Liver (tissue), 9 donors: Measurements from ENCODE around the gene SATB2. TPM values are rescaled to one million over a fixed set of nuclear protein-coding genes. Genes with fewer than 3 reads are reported as not detected.

Source experiments
- DNase-seq: peaks from one replicate; pipeline ENCODE4 v3.0.0-alpha.2; 2017; ENCODE audit warnings: low spot score
- H3K27ac ChIP-seq, 2 donors: one replicate each; pipeline ENCODE4 v1.7.0; 2013; ENCODE audit warnings: inconsistent platforms in 2 of 2, low read length in 2 of 2, control low read depth in 1 of 2, low read depth in 1 of 2, mild to moderate bottlenecking in 1 of 2
- H3K27me3 ChIP-seq, 4 donors: one replicate each; pipeline versions ENCODE4 v1.6.1 to v1.7.0; 2013; ENCODE audit warnings: low read length in 3 of 4, inconsistent platforms in 1 of 4, mild to moderate bottlenecking in 1 of 4, moderate library complexity in 1 of 4; ENCODE audit not compliant: control insufficient read depth in 4 of 4, insufficient read depth in 4 of 4
- H3K36me3 ChIP-seq, 4 donors: one replicate each; pipeline versions ENCODE4 v1.6.1 to v1.7.0; 2013; ENCODE audit warnings: low read length in 3 of 4, mild to moderate bottlenecking in 3 of 4, low read depth in 1 of 4, moderate library complexity in 1 of 4; ENCODE audit not compliant: control insufficient read depth in 4 of 4, insufficient read depth in 3 of 4
- H3K4me1 ChIP-seq, 4 donors: one replicate each; pipeline versions ENCODE4 v1.6.1 to v1.7.0; 2013; ENCODE audit warnings: low read length in 3 of 4, mild to moderate bottlenecking in 3 of 4, moderate library complexity in 1 of 4; ENCODE audit not compliant: control insufficient read depth in 4 of 4, insufficient read depth in 4 of 4
- H3K4me3 ChIP-seq, 3 donors: one replicate each; pipeline versions ENCODE4 v1.6.1 to v1.7.0; 2013; ENCODE audit warnings: low read length in 3 of 3, control low read depth in 1 of 3, low read depth in 1 of 3, mild to moderate bottlenecking in 1 of 3
- H3K9ac ChIP-seq, 2 donors: one replicate each; pipeline ENCODE4 v1.7.0; 2013; ENCODE audit warnings: low read length in 2 of 2, mild to moderate bottlenecking in 2 of 2, moderate library complexity in 2 of 2, control low read depth in 1 of 2, low read depth in 1 of 2
- H3K9me3 ChIP-seq, 4 donors: one replicate each; pipeline versions ENCODE4 v1.6.1 to v1.7.0; 2013; ENCODE audit warnings: low read length in 3 of 4; ENCODE audit not compliant: control insufficient read depth in 4 of 4
- ATF3 ChIP-seq: IDR thresholded peaks from 2 replicates; pipeline ENCODE4 v1.6.1; 2016; ENCODE audit warnings: antibody characterized with exemption
- CTCF ChIP-seq: fragments of 150-350 bp; IDR thresholded peaks from 2 replicates; pipeline ENCODE4 v1.5.1; 2017; ENCODE audit warnings: improper control_type of control experiment, low read depth, low read length; ENCODE audit not compliant: missing input control
- EGR1 ChIP-seq, 2 donors: IDR thresholded peaks; 2 replicates each; pipeline ENCODE4 v1.6.1; 2016 to 2018; ENCODE audit warnings: antibody characterized with exemption in 2 of 2, low read depth in 2 of 2
- FOXA1 ChIP-seq: IDR thresholded peaks from 2 replicates; pipeline ENCODE4 v1.6.1; 2016; ENCODE audit warnings: antibody characterized with exemption
- FOXA2 ChIP-seq: IDR thresholded peaks from 2 replicates; pipeline ENCODE4 v1.6.1; 2016; ENCODE audit warnings: antibody characterized with exemption
- GABPA ChIP-seq, 2 donors: IDR thresholded peaks in 1 of 2; conservative IDR thresholded peaks in 1 of 2; 2 replicates each; pipeline ENCODE4 v1.6.1; 2016; ENCODE audit warnings: antibody characterized with exemption in 2 of 2, mild to moderate bottlenecking in 1 of 2, moderate library complexity in 1 of 2
- HNF4A ChIP-seq, 2 donors: conservative IDR thresholded peaks; 2 replicates each; pipeline ENCODE4 v1.6.1; 2016; ENCODE audit warnings: antibody characterized with exemption in 2 of 2, mild to moderate bottlenecking in 2 of 2
- HNF4G ChIP-seq: IDR thresholded peaks from 2 replicates; pipeline ENCODE4 v1.6.1; 2016; ENCODE audit warnings: antibody characterized with exemption
- JUND ChIP-seq, 2 donors: IDR thresholded peaks; 2 replicates each; pipeline ENCODE4 v1.6.1; 2016; ENCODE audit warnings: antibody characterized with exemption in 2 of 2
- MAX ChIP-seq: IDR thresholded peaks from 2 replicates; pipeline ENCODE4 v1.6.1; 2016; ENCODE audit warnings: antibody characterized with exemption
- NR2F2 ChIP-seq: IDR thresholded peaks from 2 replicates; pipeline ENCODE4 v1.6.1; 2016; ENCODE audit warnings: antibody characterized with exemption
- RAD21 ChIP-seq, 2 donors: IDR thresholded peaks; 2 replicates each; pipeline ENCODE4 v1.6.1; 2016; ENCODE audit warnings: antibody characterized with exemption in 2 of 2, mild to moderate bottlenecking in 2 of 2
- REST ChIP-seq: IDR thresholded peaks from 2 replicates; pipeline ENCODE4 v1.6.1; 2016; ENCODE audit warnings: antibody characterized with exemption, mild to moderate bottlenecking
- RXRA ChIP-seq, 2 donors: IDR thresholded peaks; 2 replicates each; pipeline ENCODE4 v1.6.1; 2017 to 2018; ENCODE audit warnings: antibody characterized with exemption in 2 of 2, mild to moderate bottlenecking in 1 of 2
- SP1 ChIP-seq: IDR thresholded peaks from 2 replicates; pipeline ENCODE4 v1.6.1; 2018; ENCODE audit warnings: antibody characterized with exemption, mild to moderate bottlenecking
- TAF1 ChIP-seq: conservative IDR thresholded peaks from 2 replicates; pipeline ENCODE4 v1.6.1; 2016; ENCODE audit warnings: antibody characterized with exemption, mild to moderate bottlenecking
- YY1 ChIP-seq: IDR thresholded peaks from 2 replicates; pipeline ENCODE4 v1.6.1; 2016; ENCODE audit warnings: antibody characterized with exemption, mild to moderate bottlenecking
- ZBTB33 ChIP-seq: IDR thresholded peaks from 2 replicates; pipeline ENCODE4 v1.6.1; 2016; ENCODE audit warnings: antibody characterized with exemption
- WGBS: extraction: QIAGEN DNeasy Blood & Tissue Kit; methylation state at CpG from one replicate; pipeline ENCODE4 v1.1.7; 2013; 5-methylcytosine and 5-hydroxymethylcytosine counted together
- polyA plus RNA-seq, 2 donors: library from polyadenylated mRNA; stranded (reverse) in 1 of 2; unstranded in 1 of 2; fragments of 200-250 nt in 1 of 2; fragments of >200 nt in 1 of 2; fragmentation: Nextera tagmentation in 1 of 2; extraction: Ambion mirVana in 1 of 2; gene quantifications; one replicate each; pipeline versions ENCODE4 v1.2.1 to v1.2.3, GENCODE V29; 2013 to 2015
- total RNA-seq, 2 donors: library from RNA; depleted of rRNA; stranded (reverse); fragments of >200 nt; gene quantifications; one replicate each; pipeline ENCODE4 v1.2.3, GENCODE V29; 2014
- donor health status: healthy.
- donor health status: healthy.
- donor health status: healthy.
- donor health status: healthy.
- donor health status: healthy.

Gene SATB2
- total and polyA plus RNA-seq, 4 donors: 0.19 to 2.3 (median 0.91) TPM

- Histone ChIP-seq H3K27me3 (no peaks in the 10 kb centered on the region), H3K9me3 (no peaks in the 10 kb centered on the region), H3K27ac (no peak overlapping the region), H3K36me3 (peaks cover 0 to 2% (median 0%) of the 10 kb centered on the region in 4 donors), H3K9ac (no peak overlapping the region), H3K4me1 (no peaks in the 10 kb centered on the region), H3K4me3 (no peak overlapping the region)
- DNase-seq: no peak
- TF ChIP-seq SP1 (no peak), FOXA1 (no peak), ZBTB33 (no peak), HNF4A (conservative IDR thresholded peaks at IDR 0.05) (no peak), CTCF (no peak), ATF3 (no peak), EGR1 (IDR thresholded peaks at IDR 0.05; ENCODE audit: low read depth in 2 of 2) (no peak), NR2F2 (no peak), TAF1 (no peak), YY1 (no peak), GABPA (IDR thresholded peaks at IDR 0.05 in 1 of 2, conservative IDR thresholded peaks at IDR 0.05 in 1 of 2) (no peak), RXRA (IDR thresholded peaks at IDR 0.05) (no peak), REST (no peak), JUND (IDR thresholded peaks at IDR 0.05) (no peak), FOXA2 (no peak), HNF4G (no peak), RAD21 (IDR thresholded peaks at IDR 0.05) (no peak), MAX (no peak)
- 92% methylated on average over 6 of the region's 6 CpGs for WGBS
Measured at GRCh38 chr2:199309973-199310372, 147.8 kb downstream of the SATB2 start.
